CD4-positive, alpha-beta T cell (primary cell): Measurements from ENCODE around the gene MTF2. TPM values are rescaled to one million over a fixed set of nuclear protein-coding genes. Genes with fewer than 3 reads are reported as not detected.

Source experiments
- ATAC-seq: fragments of 200-7000 bp; cut with Tn5 transposase; one replicate; pipeline ENCODE4 v1.10.0; 2022; ENCODE audit warnings: mild to moderate bottlenecking; ENCODE audit not compliant: poor library complexity
- CTCF ChIA-PET: fragments of 350-600 bp; sonication (Branson Sonifier 250); formaldehyde crosslinking; loops from one replicate; lab custom pipeline; 2021; ENCODE audit warnings: antibody characterized with exemption, inconsistent platforms; lab: Charles Lee
- POLR2A ChIA-PET: fragments of 350-600 bp; sonication (Branson Sonifier 250); formaldehyde crosslinking; loops from one replicate; lab custom pipeline; 2021; ENCODE audit warnings: antibody characterized with exemption, inconsistent platforms; lab: Charles Lee
- DNase-seq, 14 experiments: peaks; one replicate each; pipeline ENCODE4 v3.0.0-alpha.2; 2013 to 2020; ENCODE audit warnings: mixed read lengths in 2 of 14
- H3K27ac ChIP-seq, 2 donors: one replicate each; pipeline versions ENCODE4 v1.5.1 to v1.7.0; 2013; ENCODE audit warnings: low read length in 2 of 2, low read depth in 1 of 2, mild to moderate bottlenecking in 1 of 2
- H3K27me3 ChIP-seq, 2 experiments: 1 replicate in 1 of 2; 2 replicates in 1 of 2; pipeline versions ENCODE4 v1.6.1 to v1.7.0; 2013; ENCODE audit warnings: low read length in 2 of 2, control low read depth in 1 of 2, mild to moderate bottlenecking in 1 of 2, moderate library complexity in 1 of 2; ENCODE audit not compliant: insufficient read depth in 2 of 2, control insufficient read depth in 1 of 2
- H3K36me3 ChIP-seq: one replicate; pipeline ENCODE4 v1.6.1; 2013; ENCODE audit warnings: low read length, control low read depth; ENCODE audit not compliant: insufficient read depth
- H3K4me1 ChIP-seq: one replicate; pipeline ENCODE4 v1.6.1; 2013; ENCODE audit warnings: low read length, control low read depth; ENCODE audit not compliant: insufficient read depth
- H3K4me3 ChIP-seq: one replicate; pipeline ENCODE4 v1.5.1; 2013; ENCODE audit warnings: mild to moderate bottlenecking, low read length, moderate library complexity
- H3K9me3 ChIP-seq, 2 experiments: 1 replicate in 1 of 2; 2 replicates in 1 of 2; pipeline versions ENCODE4 v1.6.1 to v1.7.0; 2013; ENCODE audit warnings: low read length in 2 of 2, mild to moderate bottlenecking in 2 of 2, control low read depth in 1 of 2, moderate library complexity in 1 of 2; ENCODE audit not compliant: control insufficient read depth in 1 of 2, insufficient read depth in 1 of 2
- H3K27ac Mint-ChIP-seq: one replicate; pipeline ENCODE4 v1.8.0; 2020; ENCODE audit warnings: mixed read lengths
- H3K27me3 Mint-ChIP-seq: one replicate; pipeline ENCODE4 v1.8.0; 2021; ENCODE audit warnings: mixed read lengths
- H3K36me3 Mint-ChIP-seq: one replicate; pipeline ENCODE4 v1.8.0; 2021; ENCODE audit warnings: low read depth, mixed read lengths
- H3K4me1 Mint-ChIP-seq: one replicate; pipeline ENCODE4 v1.8.0; 2021; ENCODE audit warnings: low read depth, mixed read lengths
- H3K4me3 Mint-ChIP-seq: one replicate; pipeline ENCODE4 v1.8.0; 2020; ENCODE audit warnings: mild to moderate bottlenecking, mixed read lengths
- H3K9me3 Mint-ChIP-seq: one replicate; pipeline ENCODE4 v1.8.0; 2020; ENCODE audit warnings: mixed read lengths
- intact Hi-C, 2 experiments: fragments of 100-400 bp; cut with DNase I in 1 of 2; cut with micrococcal nuclease in 1 of 2; formaldehyde crosslinking; loops; one replicate each; pipeline versions ENCODE4 v1.15.1 to v1.9.0; 2023 to 2025; cut with DNase I, micrococcal nuclease
- total RNA-seq, 174 experiments: library from RNA in 2 of 174; stranded (reverse) in 2 of 174; gene quantifications; one replicate each; pipeline ENCODE4 v1.2.3 and lab custom pipeline; 2021 to 2026
- TF ChIP-seq, protein P1 (sequence below): fragments of 200-600 bp; IDR thresholded peaks from one replicate; pipeline ENCODE4 v1.8.0; 2022; ENCODE audit warnings: antibody characterized with exemption, mild to moderate bottlenecking

Gene MTF2
- total RNA-seq, 2 experiments from 2014 or later, result 37.9 to 39.3 TPM

- TF ChIP-seq, protein P1, sequence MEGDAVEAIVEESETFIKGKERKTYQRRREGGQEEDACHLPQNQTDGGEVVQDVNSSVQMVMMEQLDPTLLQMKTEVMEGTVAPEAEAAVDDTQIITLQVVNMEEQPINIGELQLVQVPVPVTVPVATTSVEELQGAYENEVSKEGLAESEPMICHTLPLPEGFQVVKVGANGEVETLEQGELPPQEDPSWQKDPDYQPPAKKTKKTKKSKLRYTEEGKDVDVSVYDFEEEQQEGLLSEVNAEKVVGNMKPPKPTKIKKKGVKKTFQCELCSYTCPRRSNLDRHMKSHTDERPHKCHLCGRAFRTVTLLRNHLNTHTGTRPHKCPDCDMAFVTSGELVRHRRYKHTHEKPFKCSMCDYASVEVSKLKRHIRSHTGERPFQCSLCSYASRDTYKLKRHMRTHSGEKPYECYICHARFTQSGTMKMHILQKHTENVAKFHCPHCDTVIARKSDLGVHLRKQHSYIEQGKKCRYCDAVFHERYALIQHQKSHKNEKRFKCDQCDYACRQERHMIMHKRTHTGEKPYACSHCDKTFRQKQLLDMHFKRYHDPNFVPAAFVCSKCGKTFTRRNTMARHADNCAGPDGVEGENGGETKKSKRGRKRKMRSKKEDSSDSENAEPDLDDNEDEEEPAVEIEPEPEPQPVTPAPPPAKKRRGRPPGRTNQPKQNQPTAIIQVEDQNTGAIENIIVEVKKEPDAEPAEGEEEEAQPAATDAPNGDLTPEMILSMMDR, result no peak
- Mint-ChIP-seq H3K27me3 (no peaks in the 10 kb centered on the region), H3K27ac (no peak overlapping the region), H3K4me1 (peaks cover 30% of the 10 kb centered on the region), H3K36me3 (no peaks in the 10 kb centered on the region), H3K9me3 (no peaks in the 10 kb centered on the region), H3K4me3 (no peak overlapping the region)
- Histone ChIP-seq H3K4me1 (peaks cover 18% of the 10 kb centered on the region), H3K27ac (no peak overlapping the region), H3K27me3 (no peaks in the 10 kb centered on the region), H3K4me3 (no peak overlapping the region), H3K9me3 (no peaks in the 10 kb centered on the region), H3K36me3 (no peaks in the 10 kb centered on the region)
- ATAC-seq (no peak), DNase-seq (no peak)
- intact Hi-C loops, result no loop called here
- ChIA-PET POLR2A (no interaction called here), CTCF (no interaction called here)
These were observed 47.4 kb upstream of the MTF2 start for GRCh38 chr1:93031711-93032110.

DNA sequence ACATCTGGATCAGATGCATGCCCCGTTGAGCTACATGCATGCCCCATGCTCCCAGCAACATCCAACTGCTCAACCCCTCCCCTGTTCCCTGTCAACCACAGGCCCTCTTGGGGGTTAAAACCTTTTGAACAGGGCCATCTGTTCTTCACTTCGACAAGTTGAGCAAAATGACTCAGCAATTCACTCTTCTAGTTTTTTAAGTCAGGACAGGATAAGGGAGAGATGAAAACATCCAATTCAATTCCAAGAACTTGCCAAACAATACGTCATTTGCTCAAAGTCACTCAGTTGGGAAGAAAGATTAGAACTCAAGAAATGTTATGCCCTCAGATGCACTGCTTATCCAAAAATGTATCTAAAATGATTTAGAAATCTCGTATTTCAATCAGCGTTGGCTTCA, 46.1 kb upstream of the MTF2 start:
- Mint-ChIP-seq H3K27me3 (no peaks in the 10 kb centered on the region), H3K27ac (no peak overlapping the region), H3K36me3 (no peaks in the 10 kb centered on the region), H3K4me3 (no peak overlapping the region), H3K9me3 (no peaks in the 10 kb centered on the region), H3K4me1 (peaks cover 30% of the 10 kb centered on the region)
- ATAC-seq (no peak), DNase-seq (no peak)
- Histone ChIP-seq H3K27me3 (no peaks in the 10 kb centered on the region), H3K4me1 (peaks cover 18% of the 10 kb centered on the region), H3K27ac (no peak overlapping the region), H3K9me3 (no peaks in the 10 kb centered on the region), H3K36me3 (no peaks in the 10 kb centered on the region), H3K4me3 (no peak overlapping the region)
- POLR2A ChIA-PET, result interaction anchor here (0.6 to 0.9 kb wide), 2 partner anchors 65 to 188 kb away, joined by 3 read pairs; no protein-coding TSS in a partner anchor
- TF ChIP-seq, protein P1, result no peak
- CTCF ChIA-PET, result interaction anchor here (0.7 kb wide), 1 partner anchor 811 kb away, joined by 3 read pairs; no protein-coding TSS in a partner anchor
- intact Hi-C loops, result no loop called here

DNA sequence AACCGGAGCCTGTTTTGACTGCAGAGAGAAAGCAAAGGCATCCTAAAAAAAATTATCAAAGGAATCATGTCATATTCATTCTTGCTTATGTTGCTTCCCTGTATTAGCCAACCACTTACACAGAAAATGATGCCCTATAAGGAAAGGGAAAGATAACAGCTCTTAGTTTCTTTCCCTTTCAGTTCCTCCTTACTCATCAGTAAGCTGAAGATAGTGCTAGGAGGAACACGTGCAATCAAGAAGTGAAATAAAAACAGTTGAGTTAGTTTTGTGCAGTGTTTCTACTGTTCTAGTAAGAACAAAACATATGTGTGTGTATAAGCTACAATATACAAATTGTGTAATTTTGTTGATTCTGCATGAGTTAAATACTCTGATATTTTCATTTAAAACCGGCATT, 45.3 kb upstream of the MTF2 start:
- POLR2A ChIA-PET, result interaction anchor here (1.3 kb wide), 1 partner anchor 9 kb away, joined by 4 read pairs; no protein-coding TSS in a partner anchor
- H3K36me3 ChIP-seq, result no peaks in the 10 kb centered on the region
- TF ChIP-seq, protein P1, result no peak
- no peak overlapping the region for H3K27ac ChIP-seq
- H3K4me3 ChIP-seq, result no peak overlapping the region
- Mint-ChIP-seq H3K4me1 (peaks cover 23% of the 10 kb centered on the region), H3K36me3 (no peaks in the 10 kb centered on the region), H3K27me3 (no peaks in the 10 kb centered on the region), H3K9me3 (no peaks in the 10 kb centered on the region), H3K27ac (no peak overlapping the region), H3K4me3 (no peak overlapping the region)
- H3K27me3 ChIP-seq, result no peaks in the 10 kb centered on the region
- ATAC-seq (no peak), DNase-seq (peak in 1 of 14 experiments; percentile 9)
- intact Hi-C loops, result no loop called here
- H3K9me3 ChIP-seq, result no peaks in the 10 kb centered on the region
- H3K4me1 ChIP-seq, result peaks cover 15% of the 10 kb centered on the region
- CTCF ChIA-PET, result no interaction called here
